Gastroesophageal sphincter (tissue), 4 donors: ENCODE data around the gene ABHD2. TPM values are rescaled to one million over a fixed set of nuclear protein-coding genes. Genes with fewer than 3 reads are reported as not detected.

Experiments
- ATAC-seq: fragments of 150-250 bp; one replicate; pipeline ENCODE4 v1.9.1; 2016; ENCODE audit warnings: mild to moderate bottlenecking, moderate library complexity
- H3K27ac ChIP-seq, 4 donors: fragments of 200-600 bp; sonication (generic) in 3 of 4; 1 replicate in 3 of 4; 2 replicates in 1 of 4; pipeline ENCODE4 v1.5.1; 2016 to 2019
- H3K27me3 ChIP-seq: fragments of 200-600 bp; sonication (generic); one replicate; pipeline ENCODE4 v1.5.1; 2019
- H3K36me3 ChIP-seq, 2 donors: fragments of 200-600 bp; sonication (generic); one replicate each; pipeline ENCODE4 v1.5.1; 2019; ENCODE audit warnings: control low read depth in 1 of 2
- H3K4me1 ChIP-seq, 3 donors: fragments of 200-600 bp; sonication (generic); 1 replicate in 2 of 3; 2 replicates in 1 of 3; pipeline ENCODE4 v1.5.1; 2016 to 2019; ENCODE audit warnings: control low read depth in 2 of 3
- H3K4me3 ChIP-seq, 2 donors: fragments of 200-600 bp; sonication (generic); one replicate each; pipeline ENCODE4 v1.5.1; 2019; ENCODE audit warnings: mild to moderate bottlenecking in 1 of 2, moderate library complexity in 1 of 2
- H3K9me3 ChIP-seq, 3 donors: fragments of 200-600 bp; sonication (generic); one replicate each; pipeline ENCODE4 v1.5.1; 2017 to 2019; ENCODE audit warnings: control low read depth in 2 of 3
- CTCF ChIP-seq, 4 experiments: fragments of 200-600 bp in 2 of 4; fragments of 450-650 bp in 2 of 4; sonication (generic) in 1 of 4; IDR thresholded peaks; one replicate each; pipeline ENCODE4 v1.5.1; 2017 to 2019; ENCODE audit warnings: antibody characterized with exemption in 4 of 4, mild to moderate bottlenecking in 2 of 4, moderate library complexity in 2 of 4
- EP300 ChIP-seq: sonication (generic); formaldehyde crosslinking; IDR thresholded peaks from one replicate; pipeline ENCODE4 v1.6.1; 2017; ENCODE audit warnings: antibody characterized with exemption, mild to moderate bottlenecking
- POLR2A ChIP-seq, 2 donors: fragments of 450-650 bp; IDR thresholded peaks; one replicate each; pipeline ENCODE4 v1.6.1; 2017; ENCODE audit warnings: antibody characterized with exemption in 2 of 2, mild to moderate bottlenecking in 2 of 2, moderate library complexity in 1 of 2
- POLR2AphosphoS5 ChIP-seq: sonication (generic); formaldehyde crosslinking; IDR thresholded peaks from one replicate; pipeline ENCODE4 v1.6.1; 2017; ENCODE audit warnings: antibody characterized with exemption
- WGBS, 2 donors: methylation state at CpG; one replicate each; pipeline ENCODE4 v1.1.5; 2018; ENCODE audit warnings: low coverage in 1 of 2; 5-methylcytosine and 5-hydroxymethylcytosine counted together
- total RNA-seq, 4 donors: library from RNA; depleted of rRNA; stranded (reverse); fragments of >200 nt; gene quantifications; one replicate each; pipeline ENCODE4 v1.1.0, GENCODE V29; 2016

Gene ABHD2
- total RNA-seq, 4 donors from 2014 or later: 54.6 to 108 (median 75.9) TPM

- Histone ChIP-seq H3K27me3 (no peaks in the 10 kb centered on the region), H3K36me3 (no peaks in the 10 kb centered on the region), H3K9me3 (no peaks in the 10 kb centered on the region), H3K27ac (no peak overlapping the region), H3K4me1 (peaks cover 0 to 13% (median 2%) of the 10 kb centered on the region in 3 donors), H3K4me3 (no peak overlapping the region)
- WGBS, 2 donors: 80 to 100% methylated on average over 3 to 5 of the region's 5 CpGs
- TF ChIP-seq POLR2AphosphoS5: no peak
- TF ChIP-seq POLR2A (IDR thresholded peaks at IDR 0.05): no peak
- no peak for TF ChIP-seq CTCF (IDR thresholded peaks at IDR 0.05)
- TF ChIP-seq EP300: no peak
- ATAC-seq: no peak
These were observed 29.3 kb upstream of the ABHD2 start for GRCh38 chr15:89058876-89059405.

- Histone ChIP-seq H3K4me3 (no peak overlapping the region), H3K36me3 (no peaks in the 10 kb centered on the region), H3K27me3 (no peaks in the 10 kb centered on the region), H3K4me1 (no peaks in the 10 kb centered on the region), H3K9me3 (peaks cover 0 to 21% (median 0%) of the 10 kb centered on the region in 3 donors), H3K27ac (no peak overlapping the region)
- 83 to 100% methylated on average over 1 of the region's 1 CpG for WGBS, 2 donors
- TF ChIP-seq POLR2AphosphoS5: no peak
- TF ChIP-seq CTCF (IDR thresholded peaks at IDR 0.05): no peak
- TF ChIP-seq POLR2A (IDR thresholded peaks at IDR 0.05): no peak
- TF ChIP-seq EP300: no peak
- ATAC-seq: no peak
These were observed 22.0 kb upstream of the ABHD2 start for GRCh38 chr15:89066280-89066679.

GRCh38 chr15:89067751-89068150 is 20.5 kb upstream of the ABHD2 start:
- TF ChIP-seq EP300: no peak
- TF ChIP-seq POLR2A (IDR thresholded peaks at IDR 0.05): no peak
- TF ChIP-seq POLR2AphosphoS5: no peak
- no peak for TF ChIP-seq CTCF (IDR thresholded peaks at IDR 0.05)
- no peak for ATAC-seq
- Histone ChIP-seq H3K4me1 (no peaks in the 10 kb centered on the region), H3K9me3 (peaks cover 0 to 21% (median 0%) of the 10 kb centered on the region in 3 donors), H3K36me3 (no peaks in the 10 kb centered on the region), H3K27ac (no peak overlapping the region), H3K27me3 (no peaks in the 10 kb centered on the region), H3K4me3 (no peak overlapping the region)
- WGBS, 2 donors: 57 to 62% methylated on average over 1 of the region's 1 CpG

- H3K9me3 ChIP-seq: peaks cover 0 to 21% (median 0%) of the 10 kb centered on the region in 3 donors
- H3K4me1 ChIP-seq: no peaks in the 10 kb centered on the region
- no peak overlapping the region for H3K27ac ChIP-seq
- no peak overlapping the region for H3K4me3 ChIP-seq
- ATAC-seq: no peak
- WGBS, 2 donors: 16 to 43% methylated on average over 4 of the region's 5 CpGs
- TF ChIP-seq POLR2AphosphoS5 (no peak), POLR2A (IDR thresholded peaks at IDR 0.05) (no peak), EP300 (no peak), CTCF (IDR thresholded peaks at IDR 0.05) (no peak)
- no peaks in the 10 kb centered on the region for H3K27me3 ChIP-seq
- no peaks in the 10 kb centered on the region for H3K36me3 ChIP-seq
These were observed 19.9 kb upstream of the ABHD2 start for GRCh38 chr15:89068325-89068784.
